BJ (cell line): ENCODE results near the gene CHAF1B. TPM values are rescaled to one million over a fixed set of nuclear protein-coding genes. Genes with fewer than 3 reads are reported as not detected.

Experiments
- CTCF ChIA-PET: fragments of 350-600 bp; formaldehyde crosslinking; extraction: SDS; loops from one replicate; lab custom pipeline; 2021; ENCODE audit warnings: antibody characterized with exemption, inconsistent platforms; lab: Yijun Ruan, JAX
- POLR2A ChIA-PET: fragments of 300-600 bp; sonication (Branson Sonifier 250); formaldehyde crosslinking; extraction: SDS; loops from one replicate; lab custom pipeline; 2021; ENCODE audit warnings: antibody characterized with exemption; lab: Charles Lee
- DNase-seq: peaks from one replicate; pipeline ENCODE4 v3.0.0-alpha.2; 2011; ENCODE audit warnings: low read depth
- H3K27me3 ChIP-seq: 2 replicates; pipeline ENCODE4 v1.6.0; 2011; ENCODE audit warnings: low read length; ENCODE audit not compliant: control insufficient read depth, insufficient read depth
- H3K36me3 ChIP-seq: 2 replicates; pipeline ENCODE4 v1.5.1; 2011; ENCODE audit warnings: low read length; ENCODE audit not compliant: control insufficient read depth, insufficient read depth
- H3K4me3 ChIP-seq: 2 replicates; pipeline ENCODE4 v1.5.1; 2011; ENCODE audit warnings: low read depth, mild to moderate bottlenecking, control low read depth, low read length
- CTCF ChIP-seq: IDR thresholded peaks from 2 replicates; pipeline ENCODE4 v1.5.1; 2011; ENCODE audit warnings: low read depth, mild to moderate bottlenecking, control low read depth, inconsistent platforms, low read length, moderate library complexity; ENCODE audit not compliant: insufficient read depth
- polyA plus RNA-seq: library from polyadenylated mRNA; depleted of rRNA; stranded (reverse); fragments of >200 nt; gene quantifications from 2 replicates; pipeline ENCODE4 v1.2.3, GENCODE V29; 2011

Gene CHAF1B
- polyA plus RNA-seq, 1 experiment: 4.0 TPM

GRCh38 chr21:36419241-36419640 lies 34.0 kb downstream of the CHAF1B start:
- CTCF ChIA-PET: interaction anchor here (0.7 to 2.8 kb wide), 10 partner anchors 8 to 508 kb away, joined by 3 to 20 read pairs (median 6); no protein-coding TSS in a partner anchor
- no peak for TF ChIP-seq CTCF
- H3K36me3 ChIP-seq: no peaks in the 10 kb centered on the region
- POLR2A ChIA-PET: no interaction called here
- DNase-seq: no peak
- no peak overlapping the region for H3K4me3 ChIP-seq
- no peaks in the 10 kb centered on the region for H3K27me3 ChIP-seq

- ChIA-PET CTCF (interaction anchor here (0.7 to 2.8 kb wide), 10 partner anchors 9 to 507 kb away, joined by 3 to 20 read pairs (median 6); no protein-coding TSS in a partner anchor), POLR2A (no interaction called here)
- peak; percentile 84 for TF ChIP-seq CTCF
- H3K36me3 ChIP-seq: no peaks in the 10 kb centered on the region
- DNase-seq: peak; percentile 36
- H3K4me3 ChIP-seq: no peak overlapping the region
- no peaks in the 10 kb centered on the region for H3K27me3 ChIP-seq
Measured at GRCh38 chr21:36419996-36420395, 34.8 kb downstream of the CHAF1B start.

- Histone ChIP-seq H3K4me3 (no peak overlapping the region), H3K36me3 (no peaks in the 10 kb centered on the region), H3K27me3 (no peaks in the 10 kb centered on the region)
- TF ChIP-seq CTCF: no peak
- no peak for DNase-seq
- POLR2A ChIA-PET: no interaction called here
- CTCF ChIA-PET: interaction anchor here (0.9 to 2.2 kb wide), 4 partner anchors 8 to 82 kb away, joined by 4 to 11 read pairs (median 6); no protein-coding TSS in a partner anchor
Measured at GRCh38 chr21:36420571-36421339, 35.6 kb downstream of the CHAF1B start.

GRCh38 chr21:36422279-36423098 lies 37.3 kb downstream of the CHAF1B start:
- CTCF ChIA-PET: interaction anchor here (0.6 to 2.4 kb wide), 20 partner anchors 12 to 506 kb away, joined by 3 to 12 read pairs (median 3); no protein-coding TSS in a partner anchor
- POLR2A ChIA-PET: no interaction called here
- DNase-seq: no peak
- no peak overlapping the region for H3K4me3 ChIP-seq
- H3K27me3 ChIP-seq: no peaks in the 10 kb centered on the region
- peak; percentile 79 for TF ChIP-seq CTCF
- H3K36me3 ChIP-seq: no peaks in the 10 kb centered on the region

- H3K4me3 ChIP-seq: no peak overlapping the region
- no peak for DNase-seq
- no peaks in the 10 kb centered on the region for H3K36me3 ChIP-seq
- H3K27me3 ChIP-seq: no peaks in the 10 kb centered on the region
- no peak for TF ChIP-seq CTCF
- ChIA-PET POLR2A (no interaction called here), CTCF (interaction anchor here (1.1 to 2.4 kb wide), 4 partner anchors 79 to 504 kb away, joined by 3 to 12 read pairs (median 7); no protein-coding TSS in a partner anchor)
Measured at GRCh38 chr21:36423771-36424433, 38.7 kb downstream of the CHAF1B start.
